Head of caudate nucleus (tissue), 42 donors: ENCODE measurements around the gene KCNA1.

ENCODE experiments used
- DNase-seq, 42 donors: peaks; one replicate each; pipeline versions ENCODE4 v3.0.0 to v3.0.0-alpha.2; 2020 to 2021; ENCODE audit warnings: mixed read lengths in 7 of 42
- intact Hi-C: fragments of 100-400 bp; cut with DNase I; formaldehyde crosslinking; loops from one replicate; pipeline ENCODE4 v1.15.0; 2022

Gene KCNA1

DNA sequence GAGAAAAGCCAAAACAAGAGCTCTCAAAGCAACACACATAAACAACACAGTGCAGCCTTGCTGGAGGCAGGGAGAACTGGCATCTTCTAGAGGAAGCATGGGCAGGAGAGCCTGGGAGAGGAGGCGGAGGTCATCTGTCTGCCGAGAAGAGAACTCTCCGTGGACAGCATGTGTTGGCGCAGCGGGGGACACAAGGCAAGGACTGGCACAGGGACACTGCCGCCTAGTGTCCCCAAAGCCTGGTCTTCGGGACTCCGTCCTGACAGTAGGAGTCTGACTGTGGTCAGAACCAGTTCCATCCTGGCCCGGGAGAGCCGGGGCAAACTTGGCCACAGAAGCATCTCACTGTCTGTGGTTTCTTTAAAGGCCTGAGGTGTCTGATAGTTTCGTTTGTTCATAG lies 47.3 kb downstream of the KCNA1 start:
- intact Hi-C loops, result no loop called here
- no peak for DNase-seq

DNA sequence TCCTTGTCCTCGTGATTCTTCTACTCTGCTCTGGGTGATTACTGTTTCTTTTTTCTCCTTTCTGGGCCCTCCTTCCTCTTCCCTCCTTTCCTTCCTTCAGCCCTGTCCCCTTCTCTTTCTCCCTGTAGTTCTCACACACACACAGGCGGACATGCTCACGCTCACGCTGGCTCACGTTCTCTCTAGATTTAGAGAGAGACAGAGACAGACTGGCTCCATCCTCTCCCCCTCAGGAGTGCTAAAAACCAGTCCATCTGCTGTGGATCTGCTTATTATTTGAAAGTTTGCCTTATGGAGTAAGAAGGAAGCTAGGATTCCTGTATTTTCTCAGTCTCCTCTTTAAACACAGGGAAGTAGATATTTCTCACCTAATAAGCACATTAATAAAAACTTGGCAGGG lies 48.1 kb downstream of the KCNA1 start:
- intact Hi-C loops, result no loop called here
- DNase-seq, result no peak

DNA sequence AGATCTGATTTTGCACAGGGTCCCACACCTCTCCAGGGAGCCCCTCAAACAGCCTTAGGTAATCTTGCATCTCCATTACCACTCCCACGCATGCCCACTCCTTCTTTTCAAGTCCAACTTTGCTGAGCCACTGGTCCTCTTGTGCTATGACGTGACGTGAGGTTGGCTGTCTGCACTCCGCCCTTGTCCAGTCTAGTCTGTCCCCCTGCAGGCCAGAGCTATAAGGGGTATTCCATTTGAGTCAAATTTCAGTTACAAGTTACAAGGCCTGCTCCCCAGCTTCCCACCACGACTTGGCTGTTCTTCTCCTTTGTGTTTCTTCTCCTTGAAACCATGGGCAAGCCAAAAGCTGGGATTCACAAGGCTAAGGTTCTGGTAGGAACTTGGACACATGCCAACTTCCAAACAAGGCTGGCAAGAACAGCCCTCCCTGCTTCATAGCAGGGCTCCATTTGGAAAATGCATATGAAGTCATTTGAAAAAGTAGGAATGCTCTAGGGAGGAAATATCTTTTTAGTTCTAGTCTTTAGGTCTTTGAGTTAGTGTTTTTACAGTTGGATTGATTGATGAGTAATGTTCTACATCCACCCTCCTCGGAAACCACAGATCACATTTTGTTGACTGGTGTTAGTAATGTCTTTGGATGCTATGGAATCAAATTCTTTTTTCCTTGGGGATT lies 49.1 kb downstream of the KCNA1 start:
- intact Hi-C loops, result no loop called here
- no peak for DNase-seq

DNA sequence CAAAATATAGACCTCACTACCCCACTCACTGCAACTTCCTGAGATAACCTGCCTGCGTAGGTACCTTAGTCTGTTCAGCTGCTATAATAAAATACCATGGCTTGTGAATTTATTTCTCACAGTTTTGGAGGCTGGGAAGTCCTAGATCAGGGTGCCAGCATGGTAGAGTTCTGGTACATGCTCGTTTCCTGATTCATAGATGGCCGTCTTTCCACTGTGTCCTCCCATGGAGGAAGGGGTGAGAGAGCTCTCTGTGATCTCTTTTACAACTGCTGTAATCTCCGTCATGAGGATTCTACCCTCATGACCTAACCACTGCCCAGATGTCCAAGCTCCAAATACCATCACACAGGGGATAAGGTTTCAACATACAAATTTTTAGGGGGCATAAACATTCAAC lies 49.7 kb downstream of the KCNA1 start:
- intact Hi-C loops, result no loop called here
- no peak for DNase-seq

DNA sequence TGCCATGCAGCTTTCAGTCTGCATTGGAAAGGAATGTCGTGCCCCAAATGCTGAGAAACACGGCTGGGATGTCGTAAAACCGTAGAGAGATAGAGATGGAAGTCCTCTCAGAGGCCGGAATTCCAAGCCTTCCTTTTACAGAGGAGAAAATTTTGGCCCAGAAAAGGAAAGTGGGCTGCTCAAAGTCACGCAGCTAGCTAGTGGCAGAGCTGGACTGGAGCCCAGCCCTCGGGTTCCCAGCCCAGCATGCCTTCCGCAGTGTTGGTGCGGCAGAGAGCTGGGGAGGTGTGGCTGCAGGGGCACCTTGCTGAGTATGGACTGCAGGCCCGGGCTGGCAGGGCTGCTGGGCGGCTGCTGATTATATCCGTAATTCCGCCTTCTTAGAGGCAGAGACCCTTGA lies 50.3 kb downstream of the KCNA1 start:
- intact Hi-C loops, result no loop called here
- DNase-seq, result peak in 1 of 42 donors; percentile 13

DNA sequence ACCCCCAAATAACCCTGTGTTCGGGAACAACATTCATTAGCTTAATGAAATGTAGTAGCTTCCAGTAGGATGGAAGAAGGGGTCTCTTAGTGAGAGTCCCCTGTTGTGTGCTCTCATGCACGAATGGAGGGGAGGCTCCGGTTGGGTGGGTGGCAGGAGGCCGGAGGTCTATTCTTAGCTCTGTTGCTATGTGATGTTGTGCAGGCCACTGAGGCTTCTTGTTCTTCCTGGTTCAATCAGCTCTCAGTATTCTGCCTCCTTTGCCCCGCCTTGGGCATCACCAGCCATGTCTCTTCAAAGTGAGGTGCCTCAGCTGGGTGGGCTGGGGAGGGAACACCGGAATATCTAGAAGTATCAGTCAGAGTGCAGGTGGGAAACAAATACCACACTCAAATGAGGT lies 50.8 kb downstream of the KCNA1 start:
- intact Hi-C loops, result no loop called here

DNA sequence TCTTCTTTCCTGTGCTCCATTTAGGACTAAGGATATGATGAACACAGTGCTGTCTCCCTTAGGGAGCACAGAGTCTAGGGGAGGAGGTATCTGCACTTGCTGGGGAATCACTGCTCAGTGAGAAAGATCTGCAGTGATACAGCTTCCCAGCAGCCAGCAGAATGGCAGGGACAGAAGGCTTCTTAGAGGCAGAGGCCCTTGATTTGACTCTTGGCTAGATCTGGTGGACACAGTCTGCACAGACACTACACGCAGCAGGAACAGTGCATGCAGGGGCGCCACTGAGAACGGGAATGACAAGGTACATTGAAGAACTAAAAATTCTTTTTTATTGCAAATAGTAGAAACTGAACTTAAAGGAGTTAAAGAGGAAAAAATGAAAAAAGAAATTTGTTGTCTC lies 51.6 kb downstream of the KCNA1 start:
- intact Hi-C loops, result no loop called here
- DNase-seq, result no peak

More for the DNA sequence above, 50.8 kb downstream of the KCNA1 start:
- DNase-seq, result no peak

DNA sequence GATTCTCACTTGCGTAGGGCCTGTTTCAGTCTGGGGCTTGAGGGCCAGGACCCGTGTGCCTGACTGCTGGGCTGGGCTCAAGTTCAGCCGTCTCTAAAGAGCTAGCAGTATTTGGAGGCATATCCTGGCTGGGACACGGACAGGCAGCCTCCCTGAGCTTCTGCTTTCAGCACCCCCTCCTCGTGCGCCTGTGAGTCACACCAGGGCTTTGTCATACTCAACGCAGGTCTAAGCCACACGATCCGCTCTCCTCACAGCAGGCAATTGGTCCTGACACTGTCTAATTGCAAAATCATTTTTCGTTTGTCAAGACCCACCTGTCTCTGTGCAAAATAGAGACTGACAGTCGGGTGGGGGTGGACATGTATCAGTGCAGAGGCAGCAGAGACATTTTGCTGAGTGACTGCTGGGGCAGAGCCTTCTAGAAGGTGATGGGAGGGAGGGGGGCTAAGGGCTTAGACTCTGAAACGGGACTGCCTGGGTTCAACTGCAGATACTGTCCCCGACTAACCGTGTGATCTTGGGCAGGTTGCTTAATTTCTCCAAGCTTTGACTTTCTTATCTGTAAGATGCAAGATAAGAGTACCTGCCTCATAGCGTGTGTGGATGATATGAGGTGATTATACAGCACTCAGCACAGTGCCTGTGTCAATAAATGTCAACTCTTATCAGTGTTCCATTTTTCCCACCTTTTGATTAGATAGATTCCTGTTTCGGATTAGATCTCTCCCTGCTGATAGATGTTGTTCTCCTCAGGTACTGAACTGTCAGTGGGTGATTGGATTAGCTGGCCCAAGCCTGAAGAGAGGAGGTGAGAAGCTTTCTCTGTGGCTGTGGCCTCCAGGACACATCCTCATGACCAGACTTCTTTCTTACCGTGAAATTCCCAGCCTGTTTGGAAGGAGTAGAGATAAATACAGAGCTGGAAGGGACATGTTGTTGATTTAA lies 53.1 kb downstream of the KCNA1 start:
- intact Hi-C loops, result no loop called here

More for the DNA sequence above, 53.1 kb downstream of the KCNA1 start:
- peak in 41 of 42 donors; percentile 35 to 90 (median 73) for DNase-seq
